GM19240 (cell line): ENCODE results near the gene GLRA1.

Source experiments
- DNase-seq: peaks from one replicate; pipeline ENCODE4 v3.0.0; 2011; ENCODE audit warnings: low spot score; ENCODE audit not compliant: insufficient read length

Gene GLRA1

DNA sequence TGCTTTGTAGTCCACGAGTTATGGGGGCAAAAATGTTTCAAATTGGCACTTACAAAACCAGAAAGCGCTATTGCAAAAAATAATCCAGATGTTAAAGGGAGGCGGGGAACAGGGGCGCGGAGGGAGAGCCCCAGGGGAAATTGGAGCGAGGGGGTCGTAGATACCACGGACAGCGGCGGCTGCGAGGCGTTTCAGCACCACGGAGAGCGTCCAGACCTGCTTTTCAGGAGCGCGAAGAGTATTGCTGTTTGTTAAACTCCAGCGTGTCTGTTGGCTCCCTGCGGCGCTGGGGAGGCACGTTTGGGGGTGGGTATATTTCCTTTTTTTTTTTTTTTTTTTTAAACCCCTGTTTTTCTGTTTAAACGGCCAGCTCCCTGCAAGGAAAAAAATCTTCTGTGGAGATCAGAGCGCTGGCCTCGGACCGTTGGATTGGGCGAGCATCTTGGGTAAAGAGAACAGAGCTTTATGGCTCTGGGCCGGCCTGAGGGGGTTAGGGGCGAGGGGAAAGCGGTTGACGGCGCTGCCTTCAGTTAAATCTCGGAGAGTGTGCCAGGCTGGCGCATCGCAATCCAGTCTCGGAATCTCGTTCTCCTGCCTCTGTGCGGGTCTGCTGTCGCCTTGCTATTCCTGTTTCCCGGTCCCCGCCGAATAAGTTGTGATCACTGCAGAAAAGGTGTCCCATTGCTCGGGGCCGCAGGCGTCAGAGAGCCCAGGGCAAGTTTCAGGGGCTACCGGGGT, at the start of gene GLRA1:
TSS of gene GLRA1 (minus strand) at position 288 of the 738 bp plus-strand sequence. CDS start 302 bp downstream, outside the sequence.
- peak; percentile 11 for DNase-seq

DNA sequence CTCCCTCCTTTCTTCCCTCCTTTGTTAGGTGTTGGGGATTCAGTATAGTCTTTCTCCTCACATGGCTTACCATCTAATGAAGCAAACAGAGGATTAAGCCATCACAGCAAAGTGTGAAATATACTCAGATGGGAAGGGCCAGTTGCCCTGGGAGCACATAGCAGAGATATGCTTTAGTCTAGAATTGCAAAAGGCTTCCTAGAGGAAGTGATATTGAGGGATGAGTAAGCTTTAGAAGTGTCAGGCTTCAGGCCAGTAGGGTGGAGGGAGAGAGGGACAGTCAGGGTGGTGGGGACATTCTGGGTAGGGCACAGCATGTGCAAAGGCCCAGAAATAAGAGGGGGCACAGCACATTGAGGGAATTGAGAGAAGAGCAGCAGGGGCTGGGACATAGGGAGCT, 46.2 kb upstream of the GLRA1 start:
- no peak for DNase-seq

DNA sequence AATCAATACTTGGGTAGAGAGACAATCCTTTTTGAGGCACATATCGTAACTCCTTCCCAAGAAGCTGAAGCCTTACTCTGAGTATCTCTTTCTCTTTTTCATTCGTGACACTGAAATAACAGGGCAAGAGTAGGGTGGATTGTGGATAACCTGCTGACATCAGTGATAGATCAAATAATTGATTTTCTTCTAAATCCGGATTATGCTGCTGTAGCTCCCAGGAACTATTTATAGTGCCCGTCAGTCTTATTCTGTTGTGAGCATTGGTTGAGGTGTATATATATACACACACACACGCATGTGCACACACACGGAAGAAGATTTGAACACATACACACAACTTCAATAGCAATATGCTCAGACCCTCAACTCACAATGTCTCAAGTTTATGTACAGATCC, 43.2 kb upstream of the GLRA1 start:
- DNase-seq = no peak

DNA sequence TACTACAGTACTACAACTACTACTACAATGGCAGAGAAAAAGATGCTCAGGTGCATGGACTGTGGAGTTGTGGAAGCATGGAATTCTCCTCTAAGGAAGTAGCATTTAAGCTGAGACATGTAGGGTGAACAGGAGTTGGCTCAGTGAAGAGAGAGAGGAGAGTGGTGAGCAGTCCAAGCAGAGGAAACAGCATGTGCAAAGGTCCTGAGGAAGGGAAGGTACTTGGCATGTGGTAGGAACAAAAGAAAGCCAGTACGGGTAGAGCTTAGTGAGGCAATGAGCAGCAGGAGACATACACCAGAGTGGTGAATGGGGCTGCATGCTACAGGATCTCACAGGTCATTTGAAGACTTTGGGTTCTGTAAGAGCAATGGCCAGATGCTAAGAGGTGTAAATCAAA, 41.4 kb upstream of the GLRA1 start:
- no peak for DNase-seq

DNA sequence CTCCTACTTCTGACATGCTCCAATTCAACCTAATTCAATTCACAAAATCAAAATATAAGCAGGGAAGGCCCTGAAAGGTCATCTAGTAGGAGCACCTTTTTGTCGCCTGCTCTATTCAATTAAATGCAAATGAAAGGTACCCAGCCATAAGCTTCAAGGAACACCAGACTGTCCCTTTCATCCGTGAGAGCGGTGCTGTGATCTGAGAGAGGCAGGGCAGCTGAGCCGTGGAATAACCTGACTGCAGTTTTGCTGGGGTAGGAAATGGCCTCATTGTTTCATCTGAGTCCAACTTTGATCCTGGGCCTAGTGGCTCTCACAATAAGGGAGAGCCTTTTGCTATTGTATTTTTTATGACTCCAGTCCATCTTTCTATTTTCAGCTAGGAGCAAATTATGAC, 39.8 kb upstream of the GLRA1 start:
- DNase-seq = no peak

DNA sequence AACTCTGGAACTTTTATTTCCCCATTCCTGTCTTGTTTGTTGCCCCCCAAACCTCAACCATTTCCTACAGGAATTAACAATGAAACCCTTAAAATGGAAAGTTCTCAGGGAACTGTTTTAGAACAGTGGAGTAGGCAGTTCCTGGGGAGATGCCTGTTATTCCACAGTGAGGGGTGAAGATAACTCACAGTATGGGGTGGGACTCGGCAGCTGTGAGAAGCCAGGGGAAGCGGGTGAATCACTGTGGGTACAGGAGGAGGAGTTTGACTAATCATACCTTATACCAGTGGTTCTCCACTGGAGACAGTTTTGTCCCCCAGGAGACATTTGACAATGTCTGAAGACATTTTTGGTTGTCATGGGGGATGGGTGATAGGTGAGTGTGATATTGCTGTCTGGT, 36.9 kb upstream of the GLRA1 start:
- DNase-seq = no peak

DNA sequence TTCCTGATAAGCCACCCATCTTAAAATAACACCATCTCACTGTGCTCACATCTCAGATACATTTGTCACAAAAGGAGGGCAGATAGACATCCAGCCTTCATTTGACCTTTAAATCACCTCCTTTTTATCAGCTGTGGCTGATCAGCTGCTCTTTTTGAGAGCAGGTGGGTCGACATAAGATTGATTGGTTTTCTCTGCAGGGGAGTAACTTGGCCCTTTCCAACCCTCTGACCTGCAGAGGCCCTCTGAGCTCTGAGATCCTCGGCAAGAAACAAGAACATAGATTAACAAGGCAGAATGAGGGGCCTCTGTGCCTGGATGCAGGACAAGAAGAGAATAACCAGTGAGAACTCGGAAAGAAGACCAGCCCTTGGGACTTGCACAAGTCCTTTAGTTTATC, 33.5 kb upstream of the GLRA1 start:
- no peak for DNase-seq

DNA sequence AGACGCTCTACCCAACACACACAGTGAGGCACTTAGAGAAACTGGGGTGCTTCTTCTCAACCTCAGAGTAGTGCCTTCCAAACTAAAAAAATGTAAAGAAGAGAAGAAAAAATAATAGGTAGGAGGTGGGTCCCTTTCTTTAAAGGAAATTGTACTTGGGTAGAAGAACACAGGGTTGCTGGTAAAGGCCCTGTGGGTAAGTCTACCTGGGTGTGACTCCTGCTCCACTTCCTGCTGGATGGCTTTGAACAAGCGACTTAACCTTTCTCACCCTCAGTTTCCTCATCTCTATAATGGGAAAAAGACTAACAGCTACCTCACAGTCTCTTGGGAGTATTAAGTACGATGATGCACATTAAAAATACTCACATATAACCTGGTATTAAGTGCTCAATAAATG, 32.1 kb upstream of the GLRA1 start:
- DNase-seq = no peak

DNA sequence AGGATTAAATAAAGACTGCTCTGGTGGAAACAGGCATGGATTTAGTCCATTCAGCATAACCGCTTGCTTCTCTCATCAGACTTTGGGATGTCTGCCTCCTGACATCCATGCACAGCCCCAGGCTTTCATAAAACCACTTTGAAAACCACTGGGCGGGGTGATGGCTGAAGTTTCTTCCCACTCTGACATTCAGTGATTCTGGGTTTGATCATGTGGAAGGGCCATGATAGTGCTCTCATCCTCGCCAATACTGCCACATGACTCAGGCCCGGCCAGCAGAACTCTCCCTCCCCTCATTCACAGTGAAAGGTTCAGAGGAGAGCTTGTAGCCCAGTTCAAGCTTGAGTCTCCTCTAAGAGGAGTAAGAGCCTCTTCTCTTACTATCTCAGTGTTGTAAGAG, 29.6 kb upstream of the GLRA1 start:
- no peak for DNase-seq

DNA sequence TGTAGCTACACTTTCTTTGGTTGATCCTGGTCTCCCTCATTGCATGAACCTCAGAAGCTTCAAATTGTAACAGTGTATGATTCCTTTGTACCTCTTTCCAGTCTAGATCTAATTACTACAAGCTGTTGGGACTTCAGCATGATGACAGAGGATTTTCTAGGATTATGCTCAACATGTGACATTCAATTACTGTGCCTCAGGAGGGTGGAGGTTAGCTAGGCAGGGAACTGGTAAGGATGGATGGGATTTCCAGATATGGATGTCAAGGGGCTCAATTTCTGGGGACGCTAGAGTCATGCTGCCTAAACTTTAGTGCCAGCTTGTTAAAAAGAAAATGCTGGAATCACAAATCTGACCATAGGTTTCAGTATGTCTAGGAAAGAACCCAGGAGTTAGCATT, 29.2 kb upstream of the GLRA1 start:
- no peak for DNase-seq

DNA sequence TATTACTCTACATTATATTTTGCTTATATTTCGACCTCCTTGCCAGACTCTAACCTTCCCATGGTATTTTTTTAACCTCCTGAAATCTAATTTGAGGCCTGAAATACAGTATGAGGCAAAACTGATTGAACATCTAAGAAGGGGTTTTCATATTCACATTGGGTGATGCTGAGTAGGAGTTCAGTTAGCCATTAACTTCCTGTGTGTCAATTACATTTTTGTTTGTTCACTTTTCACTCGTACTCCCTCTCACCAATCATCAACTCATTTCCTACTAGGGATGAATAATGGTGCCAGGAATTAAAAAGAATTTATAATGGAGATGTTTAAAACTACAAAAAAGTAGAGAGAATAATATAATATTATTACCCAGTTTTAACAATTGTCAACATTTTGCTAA, 27.6 kb upstream of the GLRA1 start:
- DNase-seq = no peak

DNA sequence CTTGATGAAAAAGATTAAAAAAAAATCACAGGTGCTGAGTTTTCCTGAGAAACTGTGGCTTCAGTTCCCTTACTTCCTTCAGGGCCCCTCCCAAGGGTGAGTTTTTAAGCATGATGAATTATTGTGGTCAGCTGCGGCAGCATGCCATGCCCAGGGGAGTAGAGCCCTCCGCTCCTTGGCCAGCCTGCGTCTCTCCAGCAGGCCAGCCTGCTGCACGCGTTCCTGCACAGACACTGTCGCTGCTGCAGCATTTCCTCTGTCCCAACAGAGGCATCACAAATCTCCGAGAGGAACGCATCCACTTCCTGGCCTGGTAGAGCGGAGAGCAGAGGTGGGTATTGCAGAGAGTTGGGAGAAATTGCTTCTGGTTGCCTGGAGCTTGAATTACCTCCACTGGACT, 26.1 kb upstream of the GLRA1 start:
- no peak for DNase-seq

DNA sequence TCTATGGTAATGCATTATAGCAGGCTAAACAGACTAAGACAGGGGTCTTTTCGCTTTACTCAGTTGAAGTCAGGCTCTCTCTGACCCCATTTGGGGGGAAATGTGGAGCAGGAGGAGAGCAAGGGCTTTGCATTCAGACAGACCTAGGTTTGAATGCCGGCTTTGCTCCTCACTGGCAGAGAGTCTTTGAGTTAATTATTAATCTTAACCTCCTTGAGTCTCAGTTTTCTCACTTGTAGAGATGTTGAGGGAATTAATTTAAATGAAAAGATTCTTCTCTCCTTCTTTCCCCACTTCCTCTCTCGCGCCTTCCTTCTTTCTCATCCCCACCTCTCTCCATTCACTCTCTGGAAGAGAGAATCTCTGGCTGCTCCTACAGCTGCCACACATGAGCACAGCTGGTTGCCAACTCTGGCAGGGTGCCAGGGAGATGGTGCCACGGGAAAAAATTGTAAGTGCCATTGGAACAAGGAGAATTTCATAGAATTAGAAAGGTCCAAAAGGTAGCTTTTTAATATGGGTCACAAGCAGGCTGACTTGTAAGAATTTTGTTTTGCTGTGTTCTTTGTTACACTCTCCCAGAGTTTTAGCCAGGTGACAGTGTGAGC, 25.2 kb upstream of the GLRA1 start:
- no peak for DNase-seq

DNA sequence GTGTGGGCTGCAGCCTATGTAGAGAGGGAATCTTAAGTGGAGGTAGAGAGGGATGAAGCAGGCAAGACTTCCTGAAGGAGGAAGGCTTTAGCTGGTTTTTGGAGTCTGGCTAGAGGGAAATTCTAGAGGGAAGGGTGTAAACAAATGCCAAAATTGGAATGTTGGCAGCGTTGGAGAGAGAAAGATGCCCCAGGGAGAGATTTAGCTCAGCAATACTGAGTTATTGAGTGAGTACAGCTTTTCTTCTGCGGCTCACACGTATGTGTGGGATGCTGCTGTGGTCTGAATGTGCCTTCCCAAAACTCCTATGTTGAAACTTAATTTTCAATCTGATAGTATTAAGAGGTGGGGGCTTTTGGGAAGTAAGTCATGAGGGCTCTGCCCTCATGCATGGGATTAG, 24.5 kb upstream of the GLRA1 start:
- DNase-seq = no peak

DNA sequence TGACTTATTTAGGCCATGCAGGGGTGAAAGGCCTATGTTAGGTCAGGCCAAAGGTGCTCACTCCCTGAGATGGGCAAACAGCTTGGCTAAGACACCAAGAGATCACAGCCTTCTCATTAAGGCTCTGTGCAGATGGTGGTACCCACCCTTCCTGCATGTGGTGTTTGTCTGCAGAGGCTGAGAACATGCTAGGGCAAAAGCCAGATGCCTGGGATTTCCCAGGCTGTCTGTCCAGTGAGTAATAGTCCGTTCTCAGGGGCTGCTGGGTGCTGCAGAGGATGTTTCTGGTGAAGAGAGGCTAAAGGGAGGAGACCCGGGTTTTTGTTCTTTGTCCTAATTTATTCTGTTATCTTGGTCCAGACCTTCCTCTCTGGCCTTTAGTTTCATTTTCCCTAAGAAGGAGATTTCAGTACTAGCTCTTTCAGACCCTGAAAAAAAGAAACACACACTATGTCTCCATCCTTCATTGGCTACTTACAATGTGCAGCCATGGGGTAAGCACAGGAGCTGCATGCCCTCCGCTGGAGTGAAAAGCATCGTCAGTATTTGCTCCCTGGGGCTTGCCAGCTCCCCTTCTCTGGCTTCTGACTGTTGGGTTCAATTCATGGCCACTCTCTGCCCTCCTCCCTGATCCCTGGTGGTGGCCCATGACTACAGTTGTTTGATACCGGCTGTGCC, 23.4 kb upstream of the GLRA1 start:
- no peak for DNase-seq

DNA sequence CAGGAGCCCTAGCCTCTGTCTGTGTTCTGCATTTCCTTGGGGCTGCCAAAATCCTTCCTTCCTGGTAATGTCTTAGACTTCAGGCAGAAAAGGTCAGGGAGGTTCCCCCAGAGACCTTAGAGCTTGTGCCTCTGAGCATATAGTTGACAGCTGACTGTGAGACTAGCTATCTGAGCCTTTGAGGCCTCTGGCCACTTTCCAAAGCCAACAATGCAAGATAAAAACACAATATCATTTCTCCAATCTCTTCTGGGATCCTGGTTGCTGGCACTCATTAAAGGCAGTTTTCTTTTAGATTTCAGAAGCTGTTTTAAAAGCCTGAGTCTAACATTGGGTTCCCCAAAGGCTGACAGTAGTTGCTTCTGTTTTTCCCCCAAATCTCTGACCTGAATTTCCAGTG, 13.2 kb upstream of the GLRA1 start:
- no peak for DNase-seq

DNA sequence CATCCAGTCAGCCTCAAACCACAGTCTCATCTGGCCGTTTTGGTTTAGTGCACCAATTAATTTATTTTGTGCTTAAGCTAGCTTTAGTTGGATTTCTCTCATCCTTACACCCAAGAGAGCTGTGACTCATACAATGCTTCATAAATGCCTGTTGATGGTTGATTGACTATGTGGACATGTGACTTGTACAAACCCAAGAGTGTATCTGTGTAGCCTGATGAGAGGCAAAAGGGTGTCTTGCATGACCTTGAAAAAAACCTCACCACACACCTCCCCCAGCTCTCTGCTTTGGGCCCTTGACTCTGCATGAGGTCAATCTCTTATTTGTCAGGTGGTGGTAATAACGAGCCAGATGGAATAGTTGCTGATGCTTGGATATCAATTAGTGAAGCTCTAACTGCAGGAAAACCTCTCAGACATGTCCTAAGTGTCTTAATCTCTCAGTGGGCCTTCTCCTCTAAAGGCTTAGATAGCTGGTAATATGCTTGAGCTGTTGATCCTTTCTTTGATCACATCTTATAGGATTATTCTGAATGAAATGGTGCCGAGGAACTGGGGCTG, 10.6 kb upstream of the GLRA1 start:
- DNase-seq = no peak

DNA sequence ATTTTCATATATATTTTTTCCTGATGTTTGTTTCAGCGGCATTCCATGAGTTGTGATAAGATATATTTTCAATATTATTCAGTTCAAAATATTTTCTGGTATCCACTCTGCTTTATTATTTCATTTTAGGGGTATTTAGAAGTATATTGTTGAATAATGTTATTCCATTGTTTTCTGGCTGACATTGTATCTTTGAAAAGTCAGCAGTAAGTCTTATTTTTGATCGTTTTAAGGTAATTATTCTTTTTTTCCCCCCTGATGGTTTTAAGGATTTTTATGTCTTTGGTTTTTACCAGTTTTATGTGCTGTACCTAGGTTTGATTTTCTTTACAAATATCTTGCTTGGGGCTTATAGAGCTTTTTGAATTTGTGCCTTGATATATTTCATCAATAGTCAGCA, 6.6 kb upstream of the GLRA1 start:
- DNase-seq = no peak

DNA sequence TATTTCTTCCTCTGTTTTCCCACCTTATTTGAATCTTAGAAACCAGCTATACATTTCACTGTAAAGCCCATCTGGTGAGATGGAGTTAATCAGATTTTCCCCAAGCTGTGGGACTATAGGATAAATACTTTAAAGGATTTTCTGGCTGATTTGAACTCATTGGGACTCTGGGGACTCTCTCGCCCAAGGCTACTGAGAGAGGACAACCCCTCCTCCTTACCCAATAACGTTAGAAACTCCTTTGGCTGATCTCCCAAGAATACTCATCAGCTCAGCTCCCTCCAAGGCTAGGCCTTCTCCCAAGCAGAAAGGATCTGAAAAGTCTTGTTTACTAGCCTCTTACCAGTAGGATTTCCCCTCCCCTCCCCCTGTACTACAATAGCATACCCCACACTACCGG, 1.5 kb upstream of the GLRA1 start:
- DNase-seq = no peak

DNA sequence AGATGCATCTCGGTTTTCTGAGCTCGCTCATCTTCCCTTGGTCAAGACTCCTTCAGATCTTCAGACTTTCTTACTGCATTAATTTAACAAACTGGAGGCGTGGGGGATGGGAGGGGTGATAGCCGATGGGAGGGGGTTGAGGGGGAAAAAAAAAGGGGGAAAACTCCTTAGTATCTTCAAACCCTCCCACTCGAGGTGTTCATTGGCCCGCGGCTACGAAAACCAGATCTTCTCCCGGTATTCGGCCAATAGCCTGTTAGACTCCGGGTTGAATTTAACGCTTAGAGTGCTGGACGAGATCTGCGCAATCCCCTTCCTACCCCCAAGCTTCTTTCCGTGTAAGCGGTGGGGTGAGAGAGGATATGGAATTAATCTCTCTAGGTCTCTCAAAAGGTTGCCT, 689 bp upstream of the GLRA1 start:
- DNase-seq = no peak

DNA sequence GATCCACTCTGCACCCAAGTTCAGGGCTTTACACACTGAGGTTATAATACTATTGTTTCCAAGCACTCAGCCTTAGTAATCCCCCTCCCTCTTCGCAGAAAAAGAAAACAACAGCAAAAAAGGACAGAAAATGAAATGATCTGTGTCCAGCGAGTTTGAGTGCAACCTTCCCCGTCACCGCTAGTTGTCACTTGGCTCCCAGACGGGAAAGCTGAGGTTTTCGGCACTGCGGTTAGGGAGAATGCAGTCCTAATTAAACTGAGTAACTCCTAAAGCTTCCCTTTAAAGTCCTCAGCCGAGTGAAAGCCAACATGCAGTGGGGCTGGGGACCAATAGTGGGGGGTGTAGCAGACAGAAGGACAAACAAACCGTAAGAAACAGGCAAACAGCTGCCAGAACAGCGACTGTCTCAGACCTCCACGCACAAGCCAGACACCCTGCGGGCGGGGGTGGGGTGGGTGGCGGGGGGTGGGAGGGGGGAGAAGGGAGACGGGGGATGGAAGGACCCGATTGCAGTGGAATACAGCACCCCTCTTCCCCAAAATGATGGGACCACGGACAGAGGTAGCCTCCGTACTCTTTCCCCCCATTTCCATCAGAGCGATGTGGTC, 680 bp downstream of the GLRA1 start:
- DNase-seq = no peak

DNA sequence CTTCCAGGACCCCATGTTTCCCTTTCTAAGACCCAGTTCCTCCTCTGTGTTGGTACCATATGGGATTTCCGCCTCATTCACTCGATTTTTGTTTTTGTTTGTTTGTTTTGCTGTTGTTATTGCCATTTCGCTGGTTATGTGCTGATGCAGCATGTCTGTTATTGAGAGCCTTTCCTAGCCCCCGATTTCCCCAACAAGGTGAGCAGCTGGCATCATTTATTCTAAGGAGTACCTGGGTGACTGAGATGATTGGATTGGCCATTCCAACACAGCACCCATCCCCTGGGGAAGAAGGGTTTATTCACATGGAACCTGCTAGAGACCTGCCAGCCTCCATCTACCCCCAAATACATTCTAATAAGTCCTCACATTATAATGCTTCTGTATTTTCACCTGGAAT, 2.7 kb downstream of the GLRA1 start:
- DNase-seq = no peak
